IMR-90 (cell line): ENCODE data around the gene PSMA3. TPM values are rescaled to one million over a fixed set of nuclear protein-coding genes. Genes with fewer than 3 reads are reported as not detected.
A peak's percentile ranks its signal among the peaks of the same experiment; 100 is the strongest.

Experiments
- ATAC-seq: fragments of 200-7000 bp; cut with Tn5 transposase; 2 replicates; pipeline ENCODE4 v1.9.1; 2020; ENCODE audit warnings: low read depth, mild to moderate bottlenecking, moderate library complexity
- BruUV-seq: library from RNA; stranded (reverse); fragments of 400-500 nt; replicated peaks from 2 replicates; lab custom pipeline; 2021; lab: Mats Ljungman, UMichigan
- CTCF ChIA-PET: fragments of 300-600 bp; formaldehyde crosslinking; extraction: SDS; loops from one replicate; lab custom pipeline; 2021; ENCODE audit warnings: antibody characterized with exemption; lab: Yijun Ruan, JAX
- POLR2A ChIA-PET: fragments of 300-600 bp; sonication (Branson Sonifier 250); formaldehyde crosslinking; loops from one replicate; lab custom pipeline; 2022; ENCODE audit warnings: antibody characterized with exemption; ENCODE audit not compliant: unreplicated experiment; lab: Charles Lee
- DNase-seq: peaks from one replicate; pipeline ENCODE4 v3.0.0; 2013
- H2AFZ ChIP-seq: replicated peaks from 2 replicates; pipeline ENCODE3; 2013; ENCODE audit warnings: low read length, mild to moderate bottlenecking; ENCODE audit not compliant: poor library complexity
- H2AK5ac ChIP-seq: 2 replicates; pipeline ENCODE4 v1.6.1; 2013; ENCODE audit warnings: low read depth, low read length, inconsistent platforms
- H2AK9ac ChIP-seq: replicated peaks from 2 replicates; pipeline ENCODE3; 2013; ENCODE audit warnings: mild to moderate bottlenecking, low read depth, low read length, moderate library complexity; ENCODE audit not compliant: poor library complexity
- H2BK120ac ChIP-seq: 2 replicates; pipeline ENCODE4 v1.6.1; 2013; ENCODE audit warnings: low read depth, low read length, inconsistent platforms
- H2BK15ac ChIP-seq: 3 replicates; pipeline ENCODE4 v1.6.1; 2013; ENCODE audit warnings: low read depth, low read length, inconsistent platforms
- H2BK20ac ChIP-seq: 2 replicates; pipeline ENCODE4 v1.6.1; 2013; ENCODE audit warnings: low read depth, mild to moderate bottlenecking, inconsistent platforms, low read length, moderate library complexity
- H2BK5ac ChIP-seq: 2 replicates; pipeline ENCODE4 v1.6.1; 2013; ENCODE audit warnings: mild to moderate bottlenecking, low read depth, low read length, inconsistent platforms; ENCODE audit not compliant: poor library complexity, severe bottlenecking
- H3K14ac ChIP-seq: replicated peaks from 2 replicates; pipeline ENCODE4 v1.6.1; 2013; ENCODE audit warnings: low read depth, low read length, inconsistent platforms
- H3K18ac ChIP-seq: 2 replicates; pipeline ENCODE4 v1.6.1; 2013; ENCODE audit warnings: low read depth, low read length, control low read depth
- H3K23ac ChIP-seq: 2 replicates; pipeline ENCODE4 v1.6.1; 2013; ENCODE audit warnings: low read depth, low read length, inconsistent platforms
- H3K27ac ChIP-seq: 2 replicates; pipeline ENCODE4 v1.5.1; 2013; ENCODE audit warnings: mild to moderate bottlenecking, control low read depth, low read length; ENCODE audit not compliant: insufficient read depth
- H3K27me3 ChIP-seq: 2 replicates; pipeline ENCODE4 v1.6.1; 2013; ENCODE audit warnings: low read length; ENCODE audit not compliant: control insufficient read depth, insufficient read depth
- H3K36me3 ChIP-seq: 2 replicates; pipeline ENCODE4 v1.6.1; 2013; ENCODE audit warnings: low read length, mixed read lengths; ENCODE audit not compliant: control insufficient read depth, insufficient read depth
- H3K4ac ChIP-seq: 2 replicates; pipeline ENCODE4 v1.6.1; 2013; ENCODE audit warnings: low read depth, low read length, inconsistent platforms
- H3K4me1 ChIP-seq: 2 replicates; pipeline ENCODE4 v1.6.1; 2013; ENCODE audit warnings: low read length, mixed read lengths; ENCODE audit not compliant: control insufficient read depth, insufficient read depth
- H3K4me2 ChIP-seq: 2 replicates; pipeline ENCODE4 v1.6.1; 2013; ENCODE audit warnings: low read depth, mild to moderate bottlenecking, control low read depth, low read length, moderate library complexity
- H3K4me3 ChIP-seq: 2 replicates; pipeline ENCODE4 v1.5.1; 2013; ENCODE audit warnings: low read depth, mild to moderate bottlenecking, control low read depth, low read length, moderate library complexity; ENCODE audit not compliant: insufficient read depth
- H3K56ac ChIP-seq: 2 replicates; pipeline ENCODE4 v1.6.1; 2013; ENCODE audit warnings: low read length, inconsistent platforms; ENCODE audit not compliant: insufficient read depth; ENCODE audit errors: extremely low read depth
- H3K79me1 ChIP-seq, 2 experiments: 2 replicates each; pipeline ENCODE4 v1.6.1; 2013; ENCODE audit warnings: low read length in 2 of 2, inconsistent platforms in 1 of 2, low read depth in 1 of 2
- H3K9ac ChIP-seq: 2 replicates; pipeline ENCODE4 v1.6.1; 2013; ENCODE audit warnings: low read depth, low read length, control low read depth
- H3K9me1 ChIP-seq: 2 replicates; pipeline ENCODE4 v1.6.1; 2013; ENCODE audit warnings: low read length, inconsistent platforms; ENCODE audit not compliant: insufficient read depth
- H3K9me3 ChIP-seq: 2 replicates; pipeline ENCODE4 v1.6.1; 2013; ENCODE audit warnings: low read length; ENCODE audit not compliant: control insufficient read depth, insufficient read depth
- H4K20me1 ChIP-seq: 2 replicates; pipeline ENCODE4 v1.6.1; 2013; ENCODE audit warnings: low read length, inconsistent platforms; ENCODE audit not compliant: insufficient read depth
- H4K5ac ChIP-seq: 2 replicates; pipeline ENCODE4 v1.6.1; 2013; ENCODE audit warnings: mild to moderate bottlenecking, low read depth, low read length, control low read depth
- H4K8ac ChIP-seq, 2 experiments: 2 replicates each; pipeline ENCODE4 v1.6.1; 2013; ENCODE audit warnings: low read depth in 2 of 2, low read length in 2 of 2, control low read depth in 1 of 2, inconsistent platforms in 1 of 2
- H4K91ac ChIP-seq: 2 replicates; pipeline ENCODE4 v1.6.1; 2013; ENCODE audit warnings: low read depth, low read length, inconsistent platforms; ENCODE audit not compliant: insufficient read depth
- BHLHE40 ChIP-seq: fragments of 150-350 bp; IDR thresholded peaks from 2 replicates; pipeline ENCODE4 v1.6.1; 2016; ENCODE audit warnings: mild to moderate bottlenecking, low read depth, low read length
- CEBPB ChIP-seq: IDR thresholded peaks from 2 replicates; pipeline ENCODE4 v1.6.1; 2012; ENCODE audit warnings: low read depth, low read length, improper control_type of control experiment
- CHD1 ChIP-seq: IDR thresholded peaks from 2 replicates; pipeline ENCODE4 v1.6.1; 2012; ENCODE audit warnings: low read depth, low read length, improper control_type of control experiment
- MAFK ChIP-seq: IDR thresholded peaks from 2 replicates; pipeline ENCODE4 v1.6.1; 2012; ENCODE audit warnings: low read depth, low read length, improper control_type of control experiment
- MAZ ChIP-seq: IDR thresholded peaks from 2 replicates; pipeline ENCODE4 v1.6.1; 2012; ENCODE audit warnings: low read depth, mild to moderate bottlenecking, low read length, improper control_type of control experiment, moderate library complexity, borderline replicate concordance
- POLR2A ChIP-seq: IDR thresholded peaks from 2 replicates; pipeline ENCODE4 v1.6.1; 2012; ENCODE audit warnings: mild to moderate bottlenecking, low read depth, low read length
- RAD21 ChIP-seq: IDR thresholded peaks from 2 replicates; pipeline ENCODE4 v1.6.1; 2012; ENCODE audit warnings: low read length, improper control_type of control experiment
- RCOR1 ChIP-seq: IDR thresholded peaks from 2 replicates; pipeline ENCODE4 v1.6.1; 2012; ENCODE audit warnings: mild to moderate bottlenecking, low read length, improper control_type of control experiment; ENCODE audit not compliant: insufficient replicate concordance
- RFX5 ChIP-seq: IDR thresholded peaks from 2 replicates; pipeline ENCODE4 v1.8.0; 2012; ENCODE audit warnings: low read depth, mild to moderate bottlenecking, low read length, moderate library complexity
- SMC3 ChIP-seq: fragments of 150-350 bp; IDR thresholded peaks from 2 replicates; pipeline ENCODE4 v1.6.1; 2016; ENCODE audit warnings: low read depth, mild to moderate bottlenecking, antibody characterized with exemption, low read length, moderate library complexity
- WGBS, 2 experiments: methylation state at CpG; one replicate each; pipeline versions ENCODE4 v1.1.5 to v1.1.7; 2013; ENCODE audit warnings: missing lambda C conversion rate in 2 of 2; ENCODE audit not compliant: insufficient read length in 1 of 2; ENCODE audit errors: extremely low coverage in 2 of 2; 5-methylcytosine and 5-hydroxymethylcytosine counted together
- dilution Hi-C: fragments of 300-500 bp; cut with HindIII; formaldehyde crosslinking; loops from one replicate; pipeline ENCODE4 v1.14.3; 2018; ENCODE audit warnings: low sequenced_read_pairs; ENCODE audit not compliant: unreplicated experiment
- in situ Hi-C: fragments of 300-500 bp; cut with MboI; formaldehyde crosslinking; loops from 3 replicates; pipeline ENCODE4 v1.14.3; 2019; ENCODE audit warnings: low sequenced_read_pairs, inconsistent platforms, mixed read lengths
- intact Hi-C: fragments of 100-400 bp; cut with micrococcal nuclease; formaldehyde crosslinking; loops from 2 replicates; pipeline ENCODE4 v1.10.0; 2022
- polyA plus RNA-seq, 3 experiments: library from polyadenylated mRNA; depleted of rRNA; stranded (reverse); fragments of >200 nt; gene quantifications; 2 replicates each; pipeline ENCODE4 v1.2.3, GENCODE V29; 2012; ENCODE audit warnings: low replicate concordance in 1 of 3
- total RNA-seq: library from RNA; depleted of rRNA; stranded (reverse); fragments of >200 nt; gene quantifications from 2 replicates; pipeline ENCODE4 v1.2.3, GENCODE V29; 2012
- TF ChIP-seq, protein P1 (sequence below): fragments of 150-350 bp; IDR thresholded peaks from 2 replicates; pipeline ENCODE4 v1.6.1; 2016; ENCODE audit warnings: low read depth, mild to moderate bottlenecking, low read length, moderate library complexity, borderline replicate concordance
- TF ChIP-seq, protein P2 (sequence below): fragments of 150-350 bp; IDR thresholded peaks from 2 replicates; pipeline ENCODE4 v1.6.1; 2017; ENCODE audit warnings: mild to moderate bottlenecking, antibody characterized with exemption, low read length, low read depth
- TF ChIP-seq, protein P3 (sequence below): conservative IDR thresholded peaks from 2 replicates; pipeline ENCODE4 v1.5.1; 2012; ENCODE audit warnings: mild to moderate bottlenecking, low read depth, low read length, improper control_type of control experiment

The PSMA3 gene
- total and polyA plus RNA-seq, 2 of the 4 experiments (the other 2 are of a cell fraction): 74.9 to 231 TPM

DNA sequence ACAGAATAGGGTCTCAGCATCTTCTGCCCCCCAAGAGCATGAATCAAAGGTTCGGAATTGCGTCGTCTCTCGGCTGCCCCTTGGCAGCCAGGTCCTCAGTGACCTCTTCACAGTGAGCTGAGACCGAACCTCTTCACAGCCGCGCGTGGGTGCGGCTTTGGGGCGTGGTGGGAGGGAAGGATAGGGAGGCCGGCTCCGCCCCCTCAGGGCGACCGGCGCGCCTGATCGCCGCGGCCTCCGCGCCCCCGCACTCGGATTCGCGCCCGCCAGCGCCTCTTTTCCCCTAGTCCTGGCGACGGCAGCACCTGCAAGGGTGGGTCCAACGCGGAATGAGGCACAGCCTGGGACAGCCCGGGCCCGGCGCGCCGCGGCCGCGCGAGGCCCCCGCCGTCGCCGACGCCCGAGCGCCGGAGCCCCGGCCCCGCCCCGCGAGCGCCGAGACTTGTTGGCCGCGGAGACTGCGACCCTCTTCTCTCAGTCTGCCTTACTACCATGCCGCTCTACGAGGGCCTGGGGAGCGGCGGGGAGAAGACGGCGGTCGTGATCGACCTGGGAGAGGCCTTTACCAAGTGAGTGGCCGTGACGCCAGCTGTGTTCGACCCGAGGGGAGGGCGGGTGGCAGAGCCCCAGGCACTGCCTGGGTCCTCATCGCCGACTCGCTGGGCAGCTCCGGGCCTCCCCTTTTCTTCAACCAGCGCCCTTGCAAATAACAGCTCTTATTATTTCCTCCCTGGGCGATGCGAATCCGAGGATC lies 44.7 kb upstream of the PSMA3 start, which contains the start of gene ACTR10:
Gene ACTR10 (plus strand): TSS at position 424 of the 754 bp plus-strand sequence. CDS start 69 bp downstream, at position 493.
- H3K56ac ChIP-seq: peak within 1 kb of the TSS; percentile 84
- intact Hi-C loops: no loop called here
- TF ChIP-seq, protein P1, sequence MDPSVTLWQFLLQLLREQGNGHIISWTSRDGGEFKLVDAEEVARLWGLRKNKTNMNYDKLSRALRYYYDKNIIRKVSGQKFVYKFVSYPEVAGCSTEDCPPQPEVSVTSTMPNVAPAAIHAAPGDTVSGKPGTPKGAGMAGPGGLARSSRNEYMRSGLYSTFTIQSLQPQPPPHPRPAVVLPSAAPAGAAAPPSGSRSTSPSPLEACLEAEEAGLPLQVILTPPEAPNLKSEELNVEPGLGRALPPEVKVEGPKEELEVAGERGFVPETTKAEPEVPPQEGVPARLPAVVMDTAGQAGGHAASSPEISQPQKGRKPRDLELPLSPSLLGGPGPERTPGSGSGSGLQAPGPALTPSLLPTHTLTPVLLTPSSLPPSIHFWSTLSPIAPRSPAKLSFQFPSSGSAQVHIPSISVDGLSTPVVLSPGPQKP: no peak
- 0 out of 2 replicates have a peak, but pooled peaks have one; percentile 28 for TF ChIP-seq BHLHE40
- peak; percentile 61; the same call in 1 of the 2 replicates for TF ChIP-seq MAZ
- TF ChIP-seq, protein P2, sequence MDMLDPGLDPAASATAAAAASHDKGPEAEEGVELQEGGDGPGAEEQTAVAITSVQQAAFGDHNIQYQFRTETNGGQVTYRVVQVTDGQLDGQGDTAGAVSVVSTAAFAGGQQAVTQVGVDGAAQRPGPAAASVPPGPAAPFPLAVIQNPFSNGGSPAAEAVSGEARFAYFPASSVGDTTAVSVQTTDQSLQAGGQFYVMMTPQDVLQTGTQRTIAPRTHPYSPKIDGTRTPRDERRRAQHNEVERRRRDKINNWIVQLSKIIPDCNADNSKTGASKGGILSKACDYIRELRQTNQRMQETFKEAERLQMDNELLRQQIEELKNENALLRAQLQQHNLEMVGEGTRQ: no peak
- no peak for TF ChIP-seq RCOR1
- TF ChIP-seq, protein P3, sequence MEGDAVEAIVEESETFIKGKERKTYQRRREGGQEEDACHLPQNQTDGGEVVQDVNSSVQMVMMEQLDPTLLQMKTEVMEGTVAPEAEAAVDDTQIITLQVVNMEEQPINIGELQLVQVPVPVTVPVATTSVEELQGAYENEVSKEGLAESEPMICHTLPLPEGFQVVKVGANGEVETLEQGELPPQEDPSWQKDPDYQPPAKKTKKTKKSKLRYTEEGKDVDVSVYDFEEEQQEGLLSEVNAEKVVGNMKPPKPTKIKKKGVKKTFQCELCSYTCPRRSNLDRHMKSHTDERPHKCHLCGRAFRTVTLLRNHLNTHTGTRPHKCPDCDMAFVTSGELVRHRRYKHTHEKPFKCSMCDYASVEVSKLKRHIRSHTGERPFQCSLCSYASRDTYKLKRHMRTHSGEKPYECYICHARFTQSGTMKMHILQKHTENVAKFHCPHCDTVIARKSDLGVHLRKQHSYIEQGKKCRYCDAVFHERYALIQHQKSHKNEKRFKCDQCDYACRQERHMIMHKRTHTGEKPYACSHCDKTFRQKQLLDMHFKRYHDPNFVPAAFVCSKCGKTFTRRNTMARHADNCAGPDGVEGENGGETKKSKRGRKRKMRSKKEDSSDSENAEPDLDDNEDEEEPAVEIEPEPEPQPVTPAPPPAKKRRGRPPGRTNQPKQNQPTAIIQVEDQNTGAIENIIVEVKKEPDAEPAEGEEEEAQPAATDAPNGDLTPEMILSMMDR: no peak
- TF ChIP-seq RFX5: no peak
- TF ChIP-seq SMC3: no peak; the same call in 1 of the 2 replicates
- 0 out of 2 replicates have a peak, but pooled peaks have one; percentile 42 for TF ChIP-seq CHD1
- peak; percentile 88 for TF ChIP-seq POLR2A
- TF ChIP-seq RAD21: no peak
- no peak for TF ChIP-seq CEBPB
- TF ChIP-seq MAFK: no peak

More for the DNA sequence above, 44.7 kb upstream of the PSMA3 start, which contains the start of gene ACTR10:
- Histone ChIP-seq H2BK20ac (no peak within 1 kb of the TSS), H4K20me1 (no peaks in the 10 kb centered on the region), H2AFZ (peak within 1 kb of the TSS; percentile 97), H3K27me3 (peaks cover 2% of the 10 kb centered on the region), H2BK15ac (peak within 1 kb of the TSS; percentile 93; the same call in 2 of the 3 replicates), H4K8ac (peak within 1 kb of the TSS; percentile 14 to 93), H3K4ac (peak within 1 kb of the TSS; percentile 88), H3K9me1 (no peaks in the 10 kb centered on the region), H2AK9ac (peak within 1 kb of the TSS; percentile 86), H3K4me2 (peak within 1 kb of the TSS; percentile 99), H3K79me1 (peaks cover 0 to 23% of the 10 kb centered on the region in 2 experiments), H2BK120ac (peak within 1 kb of the TSS; percentile 81), H3K4me1 (no peaks in the 10 kb centered on the region), H3K36me3 (peaks cover 5% of the 10 kb centered on the region; the same call in 1 of the 2 replicates), H2BK5ac (peak within 1 kb of the TSS; percentile 98), H2AK5ac (peak within 1 kb of the TSS; percentile 68; the same call in 1 of the 2 replicates), H3K9me3 (no peaks in the 10 kb centered on the region), H3K9ac (peak within 1 kb of the TSS; percentile 98), H3K14ac (peak within 1 kb of the TSS; percentile 92), H3K23ac (peak within 1 kb of the TSS; percentile 65), H3K18ac (peak within 1 kb of the TSS; percentile 96), H4K5ac (peak within 1 kb of the TSS; percentile 95), H4K91ac (peak within 1 kb of the TSS; percentile 96), H3K27ac (peak within 1 kb of the TSS; percentile 99), H3K4me3 (peak within 1 kb of the TSS; percentile 99)
- no TSS peak for BruUV-seq
- DNase-seq (peak; percentile 56), ATAC-seq (peak; percentile 97)
- dilution Hi-C loops (no loop called here), in situ Hi-C loops (no loop called here)
- whole genome bisulfite sequencing, 2 experiments: 0% methylated on average over 36 of the region's 78 CpGs; no CpG with 5 or more reads in 1 of the 2 experiments
- ChIA-PET CTCF (interaction anchor here (0.5 kb wide), 1 partner anchor 23 kb away, joined by 4 read pairs; no protein-coding TSS in a partner anchor), POLR2A (interaction anchor here (0.5 kb wide), 1 partner anchor 14 kb away, joined by 6 read pairs; no protein-coding TSS in a partner anchor)
